Chondrocyte (in vitro differentiated cells): ENCODE data around the gene CHRNA9. TPM values are rescaled to one million over a fixed set of nuclear protein-coding genes. Genes with fewer than 3 reads are reported as not detected.
"Not testable (repeated sequence)": the region's sequence is repeated elsewhere in the genome, so short reads cannot be mapped to it uniquely, and the experiment has no call there.

ENCODE experiments used
- DNase-seq: peaks from one replicate; pipeline ENCODE4 v3.0.0; 2021; ENCODE audit warnings: mixed read lengths, low spot score
- H3K27ac Mint-ChIP-seq: one replicate; pipeline ENCODE4 v1.8.0; 2021; ENCODE audit warnings: mild to moderate bottlenecking, moderate library complexity, mixed read lengths; ENCODE audit not compliant: unreplicated experiment
- H3K27me3 Mint-ChIP-seq: 2 replicates; pipeline ENCODE4 v1.8.0; 2021; ENCODE audit warnings: low read depth, mixed read lengths
- H3K36me3 Mint-ChIP-seq: 2 replicates; pipeline ENCODE4 v1.8.0; 2021; ENCODE audit warnings: low read depth, mixed read lengths
- H3K4me1 Mint-ChIP-seq: 2 replicates; pipeline ENCODE4 v1.8.0; 2021; ENCODE audit warnings: low read depth, mild to moderate bottlenecking, mixed read lengths
- H3K4me3 Mint-ChIP-seq: one replicate; pipeline ENCODE4 v1.8.0; 2021; ENCODE audit warnings: mild to moderate bottlenecking, moderate library complexity, mixed read lengths; ENCODE audit not compliant: unreplicated experiment
- H3K9me3 Mint-ChIP-seq: 2 replicates; pipeline ENCODE4 v1.8.0; 2021; ENCODE audit warnings: low read depth, mixed read lengths
- CTCF ChIP-seq: fragments of 200-600 bp; sonication (generic); IDR thresholded peaks from 2 replicates; pipeline ENCODE4 v1.5.0; 2021; ENCODE audit warnings: antibody characterized with exemption, mild to moderate bottlenecking, moderate library complexity
- total RNA-seq: library from RNA; stranded (reverse); gene quantifications from 3 replicates; pipeline ENCODE4 v1.2.1, GENCODE V29; 2021

Gene CHRNA9
- total RNA-seq, 1 donor from 2014 or later: not detected

GRCh38 chr4:40292313-40292759, 42.8 kb upstream of the CHRNA9 start:
- Mint-ChIP-seq H3K4me1 (no peaks in the 10 kb centered on the region), H3K27me3 (no peaks in the 10 kb centered on the region), H3K9me3 (no peaks in the 10 kb centered on the region), H3K27ac (no peak overlapping the region), H3K36me3 (no peaks in the 10 kb centered on the region), H3K4me3 (no peak overlapping the region)
- DNase-seq: no peak
- no peak for TF ChIP-seq CTCF

- H3K4me3 Mint-ChIP-seq: no peak overlapping the region
- DNase-seq: no peak
- no peaks in the 10 kb centered on the region for H3K4me1 Mint-ChIP-seq
- H3K27ac Mint-ChIP-seq: no peak overlapping the region
- TF ChIP-seq CTCF: no peak
- H3K27me3 Mint-ChIP-seq: peaks cover 2% of the 10 kb centered on the region
- H3K9me3 Mint-ChIP-seq: no peaks in the 10 kb centered on the region
- no peaks in the 10 kb centered on the region for H3K36me3 Mint-ChIP-seq
Measured at GRCh38 chr4:40294339-40294738, 40.8 kb upstream of the CHRNA9 start.

GRCh38 chr4:40295030-40295429, 40.1 kb upstream of the CHRNA9 start:
- H3K27me3 Mint-ChIP-seq, H3K27ac Mint-ChIP-seq, H3K9me3 Mint-ChIP-seq, DNase-seq, H3K4me1 Mint-ChIP-seq, H3K4me3 Mint-ChIP-seq, H3K36me3 Mint-ChIP-seq: not testable (repeated sequence)

GRCh38 chr4:40295572-40295971, 39.6 kb upstream of the CHRNA9 start:
- peaks cover 6% of the 10 kb centered on the region for H3K27me3 Mint-ChIP-seq
- no peak overlapping the region for H3K4me3 Mint-ChIP-seq
- H3K4me1 Mint-ChIP-seq: no peaks in the 10 kb centered on the region
- TF ChIP-seq CTCF: no peak
- no peak for DNase-seq
- no peaks in the 10 kb centered on the region for H3K9me3 Mint-ChIP-seq
- H3K36me3 Mint-ChIP-seq: no peaks in the 10 kb centered on the region
- no peak overlapping the region for H3K27ac Mint-ChIP-seq

- H3K4me1 Mint-ChIP-seq: no peaks in the 10 kb centered on the region
- no peak overlapping the region for H3K4me3 Mint-ChIP-seq
- H3K9me3 Mint-ChIP-seq: no peaks in the 10 kb centered on the region
- no peak overlapping the region for H3K27ac Mint-ChIP-seq
- peaks cover 9% of the 10 kb centered on the region for H3K27me3 Mint-ChIP-seq
- TF ChIP-seq CTCF: no peak
- no peaks in the 10 kb centered on the region for H3K36me3 Mint-ChIP-seq
- DNase-seq: no peak
Measured at GRCh38 chr4:40299126-40299525, 36.0 kb upstream of the CHRNA9 start.

GRCh38 chr4:40299811-40300292, 35.3 kb upstream of the CHRNA9 start:
- Mint-ChIP-seq H3K9me3 (peaks cover 5% of the 10 kb centered on the region), H3K4me1 (no peaks in the 10 kb centered on the region), H3K27me3 (peaks cover 9% of the 10 kb centered on the region), H3K4me3 (no peak overlapping the region), H3K27ac (no peak overlapping the region), H3K36me3 (peaks cover 3% of the 10 kb centered on the region)
- TF ChIP-seq CTCF: peak; percentile 18
- no peak for DNase-seq
